DMS114 treated with DMSO at 0.1 percent for 48 hours (cell line): Measurements from ENCODE around the gene SF3B3.
"Not testable (repeated sequence)": the region's sequence is repeated elsewhere in the genome, so short reads cannot be mapped to it uniquely, and the experiment has no call there.

Source experiments
- DNase-seq: peaks from one replicate; lab custom pipeline; 2025; ENCODE audit not compliant: unreplicated experiment; lab: John Stamatoyannopoulos, UW

SF3B3 gene

DNA sequence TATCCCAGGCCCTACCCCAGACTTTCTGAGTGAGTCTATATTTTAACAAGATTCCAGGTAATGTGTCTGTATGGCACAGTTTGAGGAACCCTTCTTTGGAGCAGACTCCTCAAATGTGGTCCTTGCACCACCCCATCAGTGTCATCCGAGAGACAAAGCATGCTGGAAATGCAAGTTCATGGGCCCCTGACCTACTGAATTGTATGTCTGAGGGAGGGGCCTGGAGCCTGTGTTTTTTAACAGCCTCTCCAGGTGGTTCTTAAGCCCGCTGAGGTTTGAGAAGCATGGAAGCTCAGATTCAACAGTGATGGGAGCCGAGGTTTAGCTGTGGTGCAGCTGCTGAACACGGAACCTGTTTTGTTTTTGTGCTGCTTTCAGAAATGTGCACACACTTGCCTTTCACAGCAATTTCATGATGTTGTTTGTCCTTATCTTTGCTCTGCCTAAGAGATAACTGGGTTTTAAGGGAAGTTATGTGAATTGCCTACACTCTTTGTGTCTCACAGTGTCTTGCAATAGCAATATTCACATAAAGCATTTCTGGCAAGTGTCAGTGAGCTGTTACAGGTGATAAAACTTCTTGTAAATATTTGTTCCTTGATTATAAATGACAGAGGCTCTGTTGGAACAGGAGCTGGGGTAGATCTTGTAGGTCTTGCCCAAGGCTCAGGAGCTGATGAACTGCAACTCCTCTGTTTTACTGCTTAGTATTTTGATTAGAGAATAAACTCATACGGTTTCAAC is 90.8 kb downstream of the SF3B3 start:
- DNase-seq = no peak

DNA sequence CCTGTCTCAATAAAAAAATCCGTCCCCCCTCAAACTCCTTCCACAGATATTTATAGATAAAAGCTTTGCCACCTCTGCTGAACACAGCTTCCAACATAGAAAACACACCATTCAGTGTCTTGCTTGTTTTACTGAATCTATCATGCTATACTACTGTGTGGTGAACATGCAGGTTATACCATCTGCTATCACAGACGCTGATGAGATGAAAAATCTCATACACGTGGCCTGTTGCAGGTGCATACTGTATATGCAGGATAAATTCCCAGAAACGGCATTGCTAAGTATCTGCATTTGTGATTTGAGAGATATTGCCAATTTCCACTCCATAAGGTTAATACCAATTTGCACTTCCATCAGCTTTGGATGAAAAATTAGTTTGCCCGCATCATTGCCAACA is 92.3 kb downstream of the SF3B3 start:
- DNase-seq = no peak

DNA sequence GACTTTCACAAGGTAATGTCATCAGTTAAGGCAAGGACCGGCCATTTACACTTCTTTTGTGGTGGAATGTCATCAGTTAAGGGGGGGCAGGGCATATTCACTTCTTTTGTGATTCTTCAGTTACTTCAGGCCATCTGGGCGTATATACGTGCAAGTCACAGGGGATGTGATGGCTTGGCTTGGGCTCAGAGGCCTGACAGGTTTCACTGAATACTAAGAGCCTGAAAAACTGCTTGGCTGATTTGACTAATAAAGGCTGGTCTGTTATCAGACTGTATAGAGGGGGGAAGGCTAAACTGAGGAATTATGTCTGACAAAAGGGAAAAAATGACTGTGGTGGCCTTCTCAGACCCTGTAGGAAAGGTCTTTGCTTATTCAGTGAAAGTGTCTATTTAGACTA is 98.2 kb downstream of the SF3B3 start:
- not testable (repeated sequence) for DNase-seq
